IMR-90 (cell line): ENCODE measurements around the gene ITSN2. TPM values are rescaled to one million over a fixed set of nuclear protein-coding genes. Genes with fewer than 3 reads are reported as not detected.

Experiments used
- ATAC-seq: fragments of 200-7000 bp; cut with Tn5 transposase; 2 replicates; pipeline ENCODE4 v1.9.1; 2020; ENCODE audit warnings: low read depth, mild to moderate bottlenecking, moderate library complexity
- BruUV-seq: library from RNA; stranded (reverse); fragments of 400-500 nt; replicated peaks from 2 replicates; lab custom pipeline; 2021; lab: Mats Ljungman, UMichigan
- CTCF ChIA-PET: fragments of 300-600 bp; formaldehyde crosslinking; extraction: SDS; loops from one replicate; lab custom pipeline; 2021; ENCODE audit warnings: antibody characterized with exemption; lab: Yijun Ruan, JAX
- POLR2A ChIA-PET: fragments of 300-600 bp; sonication (Branson Sonifier 250); formaldehyde crosslinking; loops from one replicate; lab custom pipeline; 2022; ENCODE audit warnings: antibody characterized with exemption; ENCODE audit not compliant: unreplicated experiment; lab: Charles Lee
- DNase-seq: peaks from one replicate; pipeline ENCODE4 v3.0.0; 2013
- H2AFZ ChIP-seq: replicated peaks from 2 replicates; pipeline ENCODE3; 2013; ENCODE audit warnings: low read length, mild to moderate bottlenecking; ENCODE audit not compliant: poor library complexity
- H2AK5ac ChIP-seq: 2 replicates; pipeline ENCODE4 v1.6.1; 2013; ENCODE audit warnings: low read depth, low read length, inconsistent platforms
- H2AK9ac ChIP-seq: replicated peaks from 2 replicates; pipeline ENCODE3; 2013; ENCODE audit warnings: mild to moderate bottlenecking, low read depth, low read length, moderate library complexity; ENCODE audit not compliant: poor library complexity
- H2BK120ac ChIP-seq: 2 replicates; pipeline ENCODE4 v1.6.1; 2013; ENCODE audit warnings: low read depth, low read length, inconsistent platforms
- H2BK15ac ChIP-seq: 3 replicates; pipeline ENCODE4 v1.6.1; 2013; ENCODE audit warnings: low read depth, low read length, inconsistent platforms
- H2BK20ac ChIP-seq: 2 replicates; pipeline ENCODE4 v1.6.1; 2013; ENCODE audit warnings: low read depth, mild to moderate bottlenecking, inconsistent platforms, low read length, moderate library complexity
- H2BK5ac ChIP-seq: 2 replicates; pipeline ENCODE4 v1.6.1; 2013; ENCODE audit warnings: mild to moderate bottlenecking, low read depth, low read length, inconsistent platforms; ENCODE audit not compliant: poor library complexity, severe bottlenecking
- H3K14ac ChIP-seq: replicated peaks from 2 replicates; pipeline ENCODE4 v1.6.1; 2013; ENCODE audit warnings: low read depth, low read length, inconsistent platforms
- H3K18ac ChIP-seq: 2 replicates; pipeline ENCODE4 v1.6.1; 2013; ENCODE audit warnings: low read depth, low read length, control low read depth
- H3K23ac ChIP-seq: 2 replicates; pipeline ENCODE4 v1.6.1; 2013; ENCODE audit warnings: low read depth, low read length, inconsistent platforms
- H3K27ac ChIP-seq: 2 replicates; pipeline ENCODE4 v1.5.1; 2013; ENCODE audit warnings: mild to moderate bottlenecking, control low read depth, low read length; ENCODE audit not compliant: insufficient read depth
- H3K27me3 ChIP-seq: 2 replicates; pipeline ENCODE4 v1.6.1; 2013; ENCODE audit warnings: low read length; ENCODE audit not compliant: control insufficient read depth, insufficient read depth
- H3K36me3 ChIP-seq: 2 replicates; pipeline ENCODE4 v1.6.1; 2013; ENCODE audit warnings: low read length, mixed read lengths; ENCODE audit not compliant: control insufficient read depth, insufficient read depth
- H3K4ac ChIP-seq: 2 replicates; pipeline ENCODE4 v1.6.1; 2013; ENCODE audit warnings: low read depth, low read length, inconsistent platforms
- H3K4me1 ChIP-seq: 2 replicates; pipeline ENCODE4 v1.6.1; 2013; ENCODE audit warnings: low read length, mixed read lengths; ENCODE audit not compliant: control insufficient read depth, insufficient read depth
- H3K4me2 ChIP-seq: 2 replicates; pipeline ENCODE4 v1.6.1; 2013; ENCODE audit warnings: low read depth, mild to moderate bottlenecking, control low read depth, low read length, moderate library complexity
- H3K4me3 ChIP-seq: 2 replicates; pipeline ENCODE4 v1.5.1; 2013; ENCODE audit warnings: low read depth, mild to moderate bottlenecking, control low read depth, low read length, moderate library complexity; ENCODE audit not compliant: insufficient read depth
- H3K56ac ChIP-seq: 2 replicates; pipeline ENCODE4 v1.6.1; 2013; ENCODE audit warnings: low read length, inconsistent platforms; ENCODE audit not compliant: insufficient read depth; ENCODE audit errors: extremely low read depth
- H3K79me1 ChIP-seq, 2 experiments: 2 replicates each; pipeline ENCODE4 v1.6.1; 2013; ENCODE audit warnings: low read length in 2 of 2, inconsistent platforms in 1 of 2, low read depth in 1 of 2
- H3K9ac ChIP-seq: 2 replicates; pipeline ENCODE4 v1.6.1; 2013; ENCODE audit warnings: low read depth, low read length, control low read depth
- H3K9me1 ChIP-seq: 2 replicates; pipeline ENCODE4 v1.6.1; 2013; ENCODE audit warnings: low read length, inconsistent platforms; ENCODE audit not compliant: insufficient read depth
- H3K9me3 ChIP-seq: 2 replicates; pipeline ENCODE4 v1.6.1; 2013; ENCODE audit warnings: low read length; ENCODE audit not compliant: control insufficient read depth, insufficient read depth
- H4K20me1 ChIP-seq: 2 replicates; pipeline ENCODE4 v1.6.1; 2013; ENCODE audit warnings: low read length, inconsistent platforms; ENCODE audit not compliant: insufficient read depth
- H4K5ac ChIP-seq: 2 replicates; pipeline ENCODE4 v1.6.1; 2013; ENCODE audit warnings: mild to moderate bottlenecking, low read depth, low read length, control low read depth
- H4K8ac ChIP-seq, 2 experiments: 2 replicates each; pipeline ENCODE4 v1.6.1; 2013; ENCODE audit warnings: low read depth in 2 of 2, low read length in 2 of 2, control low read depth in 1 of 2, inconsistent platforms in 1 of 2
- H4K91ac ChIP-seq: 2 replicates; pipeline ENCODE4 v1.6.1; 2013; ENCODE audit warnings: low read depth, low read length, inconsistent platforms; ENCODE audit not compliant: insufficient read depth
- RAD21 ChIP-seq: IDR thresholded peaks from 2 replicates; pipeline ENCODE4 v1.6.1; 2012; ENCODE audit warnings: low read length, improper control_type of control experiment
- WGBS, 2 experiments: methylation state at CpG; one replicate each; pipeline versions ENCODE4 v1.1.5 to v1.1.7; 2013; ENCODE audit warnings: missing lambda C conversion rate in 2 of 2; ENCODE audit not compliant: insufficient read length in 1 of 2; ENCODE audit errors: extremely low coverage in 2 of 2; 5-methylcytosine and 5-hydroxymethylcytosine counted together
- dilution Hi-C: fragments of 300-500 bp; cut with HindIII; formaldehyde crosslinking; loops from one replicate; pipeline ENCODE4 v1.14.3; 2018; ENCODE audit warnings: low sequenced_read_pairs; ENCODE audit not compliant: unreplicated experiment
- in situ Hi-C: fragments of 300-500 bp; cut with MboI; formaldehyde crosslinking; loops from 3 replicates; pipeline ENCODE4 v1.14.3; 2019; ENCODE audit warnings: low sequenced_read_pairs, inconsistent platforms, mixed read lengths
- intact Hi-C: fragments of 100-400 bp; cut with micrococcal nuclease; formaldehyde crosslinking; loops from 2 replicates; pipeline ENCODE4 v1.10.0; 2022
- polyA plus RNA-seq, 3 experiments: library from polyadenylated mRNA; depleted of rRNA; stranded (reverse); fragments of >200 nt; gene quantifications; 2 replicates each; pipeline ENCODE4 v1.2.3, GENCODE V29; 2012; ENCODE audit warnings: low replicate concordance in 1 of 3
- total RNA-seq: library from RNA; depleted of rRNA; stranded (reverse); fragments of >200 nt; gene quantifications from 2 replicates; pipeline ENCODE4 v1.2.3, GENCODE V29; 2012

Gene ITSN2
- total and polyA plus RNA-seq, 2 of the 4 experiments (the other 2 are of a cell fraction), result 10.7 to 17.2 TPM

- H4K8ac ChIP-seq, result no peak overlapping the region
- ChIA-PET CTCF (interaction anchor here (0.5 kb wide), 1 partner anchor 1247 kb away, joined by 3 read pairs; no protein-coding TSS in a partner anchor), POLR2A (no interaction called here)
- no peak overlapping the region for H3K56ac ChIP-seq
- no peak overlapping the region for H3K4ac ChIP-seq
- no peaks in the 10 kb centered on the region for H3K27me3 ChIP-seq
- no peak overlapping the region for H2BK20ac ChIP-seq
- no CpG with 5 or more reads among the region's 2 CpGs for WGBS, 2 experiments
- no peaks in the 10 kb centered on the region; the same call in 1 of the 2 replicates for H3K4me1 ChIP-seq
- no peak overlapping the region for H2BK5ac ChIP-seq
- H3K9me3 ChIP-seq, result no peaks in the 10 kb centered on the region
- peaks cover 0 to 3% of the 10 kb centered on the region in 2 experiments; a peak in 1 of 4 replicates for H3K79me1 ChIP-seq
- no peak for TF ChIP-seq RAD21
- H3K4me3 ChIP-seq, result no peak overlapping the region
- no peak overlapping the region for H3K18ac ChIP-seq
- dilution Hi-C loops (no loop called here), intact Hi-C loops (no loop called here), in situ Hi-C loops (no loop called here)
- no peak overlapping the region for H2AFZ ChIP-seq
- ATAC-seq, result no peak
- H3K27ac ChIP-seq, result no peak overlapping the region
- no peak overlapping the region for H2AK5ac ChIP-seq
- H3K14ac ChIP-seq, result no peak overlapping the region
- no peaks in the 10 kb centered on the region for H4K20me1 ChIP-seq
- no peak overlapping the region for H3K4me2 ChIP-seq
- BruUV-seq, result no TSS peak
- no peak overlapping the region for H4K5ac ChIP-seq
- peaks cover 2% of the 10 kb centered on the region; the same call in 1 of the 2 replicates for H3K9me1 ChIP-seq
- no peak overlapping the region for H4K91ac ChIP-seq
- H3K23ac ChIP-seq, result no peak overlapping the region
- peaks cover 19% of the 10 kb centered on the region for H3K36me3 ChIP-seq
- no peak overlapping the region for H2BK120ac ChIP-seq
- no peak overlapping the region for H2BK15ac ChIP-seq
- no peak overlapping the region for H3K9ac ChIP-seq
- no peak overlapping the region for H2AK9ac ChIP-seq
- no peak for DNase-seq
Observed at GRCh38 chr2:24273598-24273997, 86.7 kb downstream of the ITSN2 start.
